ENCODE measurements around the gene FKBP6. TPM values are rescaled to one million over a fixed set of nuclear protein-coding genes. Genes with fewer than 3 reads are reported as not detected.
A peak's percentile ranks its signal among the peaks of the same experiment; 100 is the strongest.
"Not testable (repeated sequence)": the region's sequence is repeated elsewhere in the genome, so short reads cannot be mapped to it uniquely, and the experiment has no call there.

The FKBP6 gene
- total and polyA plus RNA-seq, 8 donors, result 0.18 to 0.91 (median 0.34) TPM; not detected in 2

DNA sequence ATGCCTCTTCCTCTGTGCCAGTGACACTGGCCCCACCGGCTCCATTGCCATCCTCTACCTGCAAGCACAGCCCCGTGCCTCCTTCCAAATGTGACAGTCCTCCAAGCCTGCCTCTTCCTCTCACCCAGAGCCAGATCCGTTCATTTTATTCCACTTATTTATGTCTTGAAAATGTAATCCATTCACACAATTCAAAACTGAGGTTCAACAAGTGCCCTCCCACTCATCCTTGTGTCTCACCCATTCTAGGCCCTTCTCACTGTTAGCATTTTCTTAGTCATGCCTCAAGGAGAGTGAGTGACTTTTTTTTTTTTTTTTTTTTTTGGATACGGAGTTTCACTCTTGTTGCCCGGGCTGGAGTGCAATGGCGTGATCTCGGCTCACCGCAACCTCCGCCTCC lies 41.7 kb downstream of the FKBP6 start:
- H3K4me1 ChIP-seq, result no peaks in the 10 kb centered on the region

GRCh38 chr7:73373741-73374140 lies 45.8 kb downstream of the FKBP6 start:
- H3K4me3 ChIP-seq, result no peak overlapping the region
- TF ChIP-seq, protein P1, sequence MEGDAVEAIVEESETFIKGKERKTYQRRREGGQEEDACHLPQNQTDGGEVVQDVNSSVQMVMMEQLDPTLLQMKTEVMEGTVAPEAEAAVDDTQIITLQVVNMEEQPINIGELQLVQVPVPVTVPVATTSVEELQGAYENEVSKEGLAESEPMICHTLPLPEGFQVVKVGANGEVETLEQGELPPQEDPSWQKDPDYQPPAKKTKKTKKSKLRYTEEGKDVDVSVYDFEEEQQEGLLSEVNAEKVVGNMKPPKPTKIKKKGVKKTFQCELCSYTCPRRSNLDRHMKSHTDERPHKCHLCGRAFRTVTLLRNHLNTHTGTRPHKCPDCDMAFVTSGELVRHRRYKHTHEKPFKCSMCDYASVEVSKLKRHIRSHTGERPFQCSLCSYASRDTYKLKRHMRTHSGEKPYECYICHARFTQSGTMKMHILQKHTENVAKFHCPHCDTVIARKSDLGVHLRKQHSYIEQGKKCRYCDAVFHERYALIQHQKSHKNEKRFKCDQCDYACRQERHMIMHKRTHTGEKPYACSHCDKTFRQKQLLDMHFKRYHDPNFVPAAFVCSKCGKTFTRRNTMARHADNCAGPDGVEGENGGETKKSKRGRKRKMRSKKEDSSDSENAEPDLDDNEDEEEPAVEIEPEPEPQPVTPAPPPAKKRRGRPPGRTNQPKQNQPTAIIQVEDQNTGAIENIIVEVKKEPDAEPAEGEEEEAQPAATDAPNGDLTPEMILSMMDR (IDR thresholded peaks at IDR 0.05), result no peak
- intact Hi-C loops (cut with DNase I), result no loop called here
- H3K36me3 ChIP-seq, result no peaks in the 10 kb centered on the region
- H3K27me3 ChIP-seq, result peaks cover 6 to 28% of the 10 kb centered on the region in 2 donors
- ATAC-seq (no peak), DNase-seq (no peak)
- no peaks in the 10 kb centered on the region for H3K9me3 ChIP-seq
- H3K27ac ChIP-seq, result no peak overlapping the region
- no peaks in the 10 kb centered on the region for H3K4me1 ChIP-seq

More for the DNA sequence above, 41.7 kb downstream of the FKBP6 start:
- H3K27ac ChIP-seq, result no peak overlapping the region
- intact Hi-C loops (cut with DNase I), result no loop called here
- ATAC-seq (no peak), DNase-seq (no peak)
- H3K36me3 ChIP-seq, result no peaks in the 10 kb centered on the region
- H3K9me3 ChIP-seq, result no peaks in the 10 kb centered on the region
- TF ChIP-seq, protein P1 (IDR thresholded peaks at IDR 0.05), result no peak
- H3K4me3 ChIP-seq, result no peak overlapping the region
- no peaks in the 10 kb centered on the region for H3K27me3 ChIP-seq

DNA sequence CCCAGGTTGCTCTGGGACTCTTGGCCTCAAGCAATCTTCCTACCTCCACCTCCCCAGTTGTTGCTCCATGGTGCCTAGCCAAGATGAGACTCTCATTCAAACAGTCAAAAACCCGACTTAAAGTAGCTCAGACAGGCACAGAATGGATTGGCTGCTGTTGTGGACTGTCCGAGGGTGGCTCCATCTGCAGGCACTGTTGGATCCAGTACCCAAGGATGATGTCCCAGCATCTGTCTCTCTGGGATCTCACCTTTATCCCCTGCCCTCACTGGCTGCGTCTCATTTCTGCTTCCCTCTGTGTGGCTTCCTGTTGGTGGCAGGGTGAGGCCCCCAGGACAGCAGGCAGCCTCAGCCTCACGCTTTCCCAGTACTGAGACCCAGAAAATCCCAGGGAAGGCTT lies 48.3 kb downstream of the FKBP6 start:
- H3K27me3 ChIP-seq, result peaks cover 6 to 47% of the 10 kb centered on the region in 2 donors
- ATAC-seq; H3K4me1 ChIP-seq; intact Hi-C loops (cut with DNase I); H3K4me3 ChIP-seq; DNase-seq; H3K27ac ChIP-seq; H3K36me3 ChIP-seq; H3K9me3 ChIP-seq: not testable (repeated sequence)

- no peaks in the 10 kb centered on the region for H3K4me1 ChIP-seq
- no peak overlapping the region for H3K27ac ChIP-seq
- H3K4me3 ChIP-seq, result no peak overlapping the region
- ATAC-seq, result no peak
- H3K27me3 ChIP-seq, result peaks cover 6 to 47% of the 10 kb centered on the region in 2 donors
- DNase-seq, result no peak
- H3K36me3 ChIP-seq, result no peaks in the 10 kb centered on the region
- H3K9me3 ChIP-seq, result no peaks in the 10 kb centered on the region
- TF ChIP-seq, protein P1 (IDR thresholded peaks at IDR 0.05), result no peak
- intact Hi-C loops (cut with DNase I), result no loop called here
Measured at GRCh38 chr7:73376671-73377412, 48.9 kb downstream of the FKBP6 start.

GRCh38 chr7:73377413-73378200 lies 49.6 kb downstream of the FKBP6 start:
- ATAC-seq; H3K4me1 ChIP-seq; H3K36me3 ChIP-seq; H3K9me3 ChIP-seq; H3K27ac ChIP-seq; intact Hi-C loops (cut with DNase I); H3K4me3 ChIP-seq; DNase-seq: not testable (repeated sequence)
- H3K27me3 ChIP-seq, result peaks cover 6 to 47% of the 10 kb centered on the region in 2 donors

DNA sequence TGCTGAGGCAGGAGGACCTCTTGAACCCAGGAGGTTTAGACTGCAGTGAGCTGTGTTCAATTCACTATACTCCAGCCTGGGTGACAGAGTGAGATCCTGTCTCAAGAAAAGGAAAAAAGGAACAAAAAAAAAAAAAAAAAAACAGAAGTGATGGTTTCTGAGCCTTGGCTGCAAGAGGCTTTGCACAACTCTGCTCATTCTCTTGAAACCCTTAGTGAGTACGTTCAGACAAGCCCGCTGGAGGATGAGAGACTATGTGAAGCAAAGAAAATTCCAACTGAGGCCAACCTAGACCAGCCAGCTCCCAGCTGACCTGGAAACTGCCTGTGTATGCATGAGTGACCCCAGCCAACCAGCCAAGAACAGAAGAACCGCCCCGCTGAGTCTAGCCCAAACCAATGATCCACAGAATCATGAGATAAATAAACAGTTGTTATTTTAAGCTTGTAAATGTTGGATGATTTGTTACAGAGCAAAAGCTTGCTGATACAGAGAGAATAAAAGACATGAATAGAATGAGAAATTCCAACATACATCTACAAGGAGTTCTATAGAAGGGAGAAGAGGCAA lies 55.1 kb downstream of the FKBP6 start:
- Histone ChIP-seq H3K4me3 (no peak overlapping the region), H3K9me3 (peaks cover 0 to 27% of the 10 kb centered on the region in 2 donors), H3K36me3 (no peaks in the 10 kb centered on the region), H3K4me1 (no peaks in the 10 kb centered on the region), H3K27ac (peak overlapping the region in 1 of 2 donors; percentile 53), H3K27me3 (peaks cover 5 to 27% of the 10 kb centered on the region in 2 donors)
- DNase-seq, result no peak
- TF ChIP-seq, protein P1 (IDR thresholded peaks at IDR 0.05), result no peak
- no peak for ATAC-seq
- intact Hi-C loops (cut with DNase I), result no loop called here
